HUES48 (cell line): Measurements from ENCODE around the gene GFOD1.
"Not testable (repeated sequence)": the region's sequence is repeated elsewhere in the genome, so short reads cannot be mapped to it uniquely, and the experiment has no call there.

Experiments used
- H3K27ac ChIP-seq: one replicate; pipeline ENCODE4 v1.7.0; 2013; ENCODE audit warnings: low read depth, low read length, inconsistent platforms
- H3K27me3 ChIP-seq: 2 replicates; pipeline ENCODE4 v1.6.1; 2013; ENCODE audit warnings: mild to moderate bottlenecking, low read length; ENCODE audit not compliant: control insufficient read depth, insufficient read depth
- H3K36me3 ChIP-seq: 2 replicates; pipeline ENCODE4 v1.6.1; 2013; ENCODE audit warnings: low read length; ENCODE audit not compliant: control insufficient read depth, insufficient read depth
- H3K4me1 ChIP-seq: 2 replicates; pipeline ENCODE4 v1.6.1; 2013; ENCODE audit warnings: mild to moderate bottlenecking, low read length; ENCODE audit not compliant: control insufficient read depth, insufficient read depth
- H3K4me3 ChIP-seq: 2 replicates; pipeline ENCODE4 v1.5.1; 2013; ENCODE audit warnings: mild to moderate bottlenecking, low read depth, low read length
- H3K9ac ChIP-seq: 2 replicates; pipeline ENCODE4 v1.6.1; 2013; ENCODE audit warnings: mild to moderate bottlenecking, low read depth, low read length, moderate library complexity
- H3K9me3 ChIP-seq: 2 replicates; pipeline ENCODE4 v1.6.1; 2013; ENCODE audit warnings: low read length; ENCODE audit not compliant: control insufficient read depth, insufficient read depth

Gene GFOD1

GRCh38 chr6:13397359-13398068 is 89.9 kb downstream of the GFOD1 start:
- Histone ChIP-seq H3K9me3 (no peaks in the 10 kb centered on the region), H3K27me3 (no peaks in the 10 kb centered on the region), H3K4me1 (peaks cover 8% of the 10 kb centered on the region), H3K27ac (no peak overlapping the region), H3K4me3 (no peak overlapping the region), H3K9ac (no peak overlapping the region), H3K36me3 (no peaks in the 10 kb centered on the region)

- Histone ChIP-seq H3K27ac (no peak overlapping the region), H3K9ac (no peak overlapping the region), H3K4me3 (no peak overlapping the region), H3K36me3 (no peaks in the 10 kb centered on the region), H3K4me1 (peaks cover 8% of the 10 kb centered on the region), H3K9me3 (no peaks in the 10 kb centered on the region), H3K27me3 (no peaks in the 10 kb centered on the region)
Observed at GRCh38 chr6:13396241-13396792, 91.1 kb downstream of the GFOD1 start.

DNA sequence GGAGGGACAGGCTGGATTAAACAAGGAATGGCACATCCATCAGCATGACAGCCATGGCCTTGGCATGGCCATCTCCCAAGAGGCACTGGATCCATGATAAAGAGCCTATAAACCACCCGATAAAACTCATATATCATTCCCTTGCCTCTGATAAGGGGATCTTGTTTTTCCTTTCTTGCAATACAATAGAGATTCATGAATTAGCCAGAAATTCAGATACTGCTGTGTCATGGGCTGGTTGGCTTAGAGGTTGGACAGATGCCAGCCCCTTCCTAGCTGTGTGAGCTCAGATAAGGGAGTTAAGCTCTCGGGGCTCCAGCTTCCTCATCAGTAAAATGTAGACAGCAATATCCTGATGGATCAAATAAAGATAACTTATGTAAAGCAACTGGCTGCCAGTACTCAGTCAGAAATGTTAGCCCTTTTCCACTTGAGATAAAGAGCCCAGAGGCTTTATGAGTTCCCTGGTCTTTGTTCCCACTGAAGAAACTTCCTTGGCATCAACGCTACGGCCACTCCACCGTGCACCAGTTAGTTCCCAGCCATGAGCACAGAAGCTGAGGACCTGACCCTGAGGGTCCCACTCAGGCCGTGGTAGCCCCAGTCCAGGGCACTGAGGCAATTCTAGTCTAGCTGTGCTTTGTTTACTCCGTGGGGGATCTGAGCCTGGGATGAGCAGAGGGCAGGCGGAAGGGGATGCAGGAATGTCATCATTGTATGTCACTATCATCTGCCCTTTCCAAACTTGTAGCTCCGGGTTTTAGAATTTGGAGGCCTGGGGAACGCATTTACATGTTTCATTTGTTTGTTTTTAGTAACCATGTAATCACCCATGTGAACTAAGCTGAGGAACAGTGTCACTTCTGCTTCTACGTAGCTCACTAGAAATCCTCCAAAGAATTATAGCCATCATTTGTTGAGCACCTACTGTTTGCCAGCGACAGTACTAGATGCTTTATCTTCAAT is 91.8 kb downstream of the GFOD1 start:
- H3K4me3 ChIP-seq = no peak overlapping the region

GRCh38 chr6:13392462-13392861 is 94.9 kb downstream of the GFOD1 start:
- Histone ChIP-seq H3K27ac (no peak overlapping the region), H3K9me3 (no peaks in the 10 kb centered on the region), H3K9ac (no peak overlapping the region), H3K27me3 (no peaks in the 10 kb centered on the region), H3K36me3 (no peaks in the 10 kb centered on the region), H3K4me3 (no peak overlapping the region), H3K4me1 (no peaks in the 10 kb centered on the region)

More for the DNA sequence above, 91.8 kb downstream of the GFOD1 start:
- no peak overlapping the region for H3K27ac ChIP-seq
- H3K27me3 ChIP-seq = no peaks in the 10 kb centered on the region
- H3K36me3 ChIP-seq = no peaks in the 10 kb centered on the region
- H3K9me3 ChIP-seq = no peaks in the 10 kb centered on the region
- H3K4me1 ChIP-seq = peaks cover 8% of the 10 kb centered on the region
- no peak overlapping the region for H3K9ac ChIP-seq

DNA sequence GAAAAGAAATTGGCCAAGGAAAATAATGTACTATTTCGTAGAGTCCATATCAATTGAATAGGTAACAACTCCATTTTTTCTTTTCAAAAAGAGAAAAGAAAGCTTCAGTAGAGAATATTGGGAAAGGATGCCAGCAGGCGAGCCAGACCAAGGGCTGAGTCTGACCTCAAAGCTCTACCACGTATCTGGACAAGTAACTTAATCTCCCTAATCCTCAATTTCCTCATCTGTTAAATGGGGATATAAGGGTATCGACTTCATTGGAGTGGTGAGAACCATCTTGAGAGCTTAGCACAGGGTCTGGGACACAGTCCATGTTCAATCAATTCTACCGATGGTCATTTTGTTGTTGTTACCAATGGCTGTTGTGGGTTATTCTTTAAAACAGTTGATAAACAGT is 95.9 kb downstream of the GFOD1 start:
- no peak overlapping the region for H3K4me3 ChIP-seq

DNA sequence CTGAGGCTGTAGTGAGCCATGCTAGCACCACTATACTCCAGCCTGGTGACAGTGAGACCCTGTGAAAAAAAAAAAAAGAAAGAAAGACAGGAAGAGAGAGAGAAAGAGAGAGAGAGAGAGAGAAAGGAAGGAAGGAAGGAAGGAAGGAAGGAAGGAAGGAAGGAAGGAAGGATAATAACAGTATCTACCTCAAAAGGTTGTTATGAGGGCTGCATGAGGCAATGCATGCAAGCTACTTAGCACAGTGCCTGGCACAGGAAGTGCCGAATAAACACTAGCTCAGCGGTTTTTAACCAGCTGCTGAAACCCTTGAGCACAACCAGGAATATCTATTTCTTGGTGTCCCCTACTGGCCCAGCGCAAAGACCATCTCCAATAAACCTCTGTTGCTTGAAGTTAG is 96.7 kb downstream of the GFOD1 start:
- no peaks in the 10 kb centered on the region for H3K36me3 ChIP-seq
- no peaks in the 10 kb centered on the region for H3K9me3 ChIP-seq
- H3K27me3 ChIP-seq = no peaks in the 10 kb centered on the region
- H3K4me1 ChIP-seq = no peaks in the 10 kb centered on the region
- no peak overlapping the region for H3K9ac ChIP-seq
- H3K27ac ChIP-seq = no peak overlapping the region
- no peak overlapping the region for H3K4me3 ChIP-seq

More for the DNA sequence above, 95.9 kb downstream of the GFOD1 start:
- no peaks in the 10 kb centered on the region for H3K27me3 ChIP-seq
- no peaks in the 10 kb centered on the region for H3K4me1 ChIP-seq
- H3K27ac ChIP-seq = no peak overlapping the region
- H3K9me3 ChIP-seq = no peaks in the 10 kb centered on the region
- H3K36me3 ChIP-seq = no peaks in the 10 kb centered on the region
- no peak overlapping the region for H3K9ac ChIP-seq

- H3K4me3 ChIP-seq, H3K9ac ChIP-seq, H3K36me3 ChIP-seq, H3K27me3 ChIP-seq, H3K27ac ChIP-seq, H3K9me3 ChIP-seq, H3K4me1 ChIP-seq: not testable (repeated sequence)
Observed at GRCh38 chr6:13389237-13389636, 98.2 kb downstream of the GFOD1 start.

- H3K4me3 ChIP-seq, H3K4me1 ChIP-seq, H3K27ac ChIP-seq, H3K9me3 ChIP-seq, H3K36me3 ChIP-seq, H3K9ac ChIP-seq, H3K27me3 ChIP-seq: not testable (repeated sequence)
Observed at GRCh38 chr6:13388769-13389168, 98.6 kb downstream of the GFOD1 start.

DNA sequence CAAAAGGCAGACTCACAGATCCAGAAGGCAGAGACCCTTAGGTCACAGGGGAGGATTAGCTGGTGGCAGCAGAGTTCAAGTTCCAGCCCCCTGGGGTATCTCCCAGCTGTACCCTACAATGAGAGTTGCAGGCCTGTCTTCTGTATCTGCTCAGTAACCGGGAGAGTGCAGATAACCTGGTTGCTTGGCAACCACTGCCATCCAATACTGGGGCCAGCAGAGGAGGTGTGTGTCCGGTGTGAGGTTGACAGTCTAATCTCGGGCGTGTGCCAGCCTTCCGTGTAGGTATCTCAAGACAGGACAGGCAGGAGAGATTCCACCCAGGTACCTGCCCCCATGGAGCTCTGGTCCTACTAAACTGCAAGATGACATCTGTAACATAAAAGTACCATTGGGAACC is 102.4 kb downstream of the GFOD1 start:
- Histone ChIP-seq H3K27ac (no peak overlapping the region), H3K4me3 (no peak overlapping the region), H3K27me3 (no peaks in the 10 kb centered on the region), H3K9me3 (no peaks in the 10 kb centered on the region), H3K36me3 (no peaks in the 10 kb centered on the region), H3K9ac (no peak overlapping the region), H3K4me1 (peaks cover 8% of the 10 kb centered on the region)

DNA sequence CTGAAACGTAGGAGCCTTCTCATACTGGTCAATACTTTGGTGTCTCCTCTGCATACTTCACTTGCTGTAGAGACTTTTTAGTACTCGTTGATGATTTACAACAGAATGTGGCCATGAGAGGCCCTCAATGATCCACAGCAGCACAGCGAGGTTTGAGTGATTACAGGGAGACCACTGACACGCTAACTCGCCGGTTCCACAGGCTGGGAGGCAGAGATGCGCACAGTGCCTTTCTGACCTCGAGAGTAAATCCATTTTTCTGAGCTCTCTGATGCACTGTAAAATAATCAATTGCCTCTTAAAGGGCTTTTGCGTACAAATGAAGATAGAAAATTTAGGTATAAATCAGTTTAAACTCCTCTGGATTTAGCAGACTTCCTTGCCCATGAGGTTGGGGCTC is 102.9 kb downstream of the GFOD1 start:
- Histone ChIP-seq H3K4me3 (no peak overlapping the region), H3K36me3 (no peaks in the 10 kb centered on the region), H3K4me1 (peaks cover 8% of the 10 kb centered on the region), H3K9ac (no peak overlapping the region), H3K27ac (no peak overlapping the region), H3K27me3 (no peaks in the 10 kb centered on the region), H3K9me3 (no peaks in the 10 kb centered on the region)
